B cell (primary cell): ENCODE data around the gene DHRS11. TPM values are rescaled to one million over a fixed set of nuclear protein-coding genes. Genes with fewer than 3 reads are reported as not detected.

Experiments
- ATAC-seq: fragments of 200-7000 bp; cut with Tn5 transposase; one replicate; pipeline ENCODE4 v1.10.0; 2021; ENCODE audit warnings: low read depth, mild to moderate bottlenecking, moderate number of reproducible peaks, moderate library complexity
- CTCF ChIA-PET: fragments of 350-600 bp; sonication (Branson Sonifier 250); formaldehyde crosslinking; loops from one replicate; lab custom pipeline; 2021; ENCODE audit warnings: antibody characterized with exemption, inconsistent platforms; lab: Charles Lee
- POLR2A ChIA-PET: fragments of 350-600 bp; sonication (Branson Sonifier 250); formaldehyde crosslinking; loops from one replicate; lab custom pipeline; 2021; ENCODE audit warnings: antibody characterized with exemption; lab: Charles Lee
- DNase-seq: peaks from one replicate; pipeline ENCODE4 v3.0.0; 2013
- H2AFZ ChIP-seq: 2 replicates; pipeline ENCODE4 v1.6.1; 2012; ENCODE audit warnings: mild to moderate bottlenecking, low read depth, low read length; ENCODE audit not compliant: insufficient read depth, poor library complexity, severe bottlenecking
- H3K27ac ChIP-seq, 2 donors: 1 replicate in 1 of 2; 2 replicates in 1 of 2; pipeline ENCODE4 v1.5.1; 2012 to 2013; ENCODE audit warnings: low read length in 2 of 2, mild to moderate bottlenecking in 2 of 2, moderate library complexity in 1 of 2
- H3K27me3 ChIP-seq, 4 experiments: fragments of 200-600 bp in 1 of 4; sonication (generic) in 1 of 4; replicated peaks in 1 of 4; 1 replicate in 2 of 4; 2 replicates in 2 of 4; pipeline versions ENCODE4 v1.6.1 to v1.7.0; 2013 to 2016; ENCODE audit warnings: low read length in 3 of 4, mild to moderate bottlenecking in 2 of 4, mixed read lengths in 1 of 4, moderate library complexity in 1 of 4; ENCODE audit not compliant: insufficient read depth in 4 of 4, control insufficient read depth in 3 of 4; ENCODE audit errors: control extremely low read depth in 1 of 4
- H3K36me3 ChIP-seq, 2 experiments: replicated peaks in 1 of 2; 1 replicate in 1 of 2; 2 replicates in 1 of 2; pipeline versions ENCODE4 v1.6.1 to v1.7.1; 2013; ENCODE audit warnings: low read length in 1 of 2; ENCODE audit not compliant: insufficient read depth in 2 of 2, control insufficient read depth in 1 of 2; ENCODE audit errors: control extremely low read depth in 1 of 2, extremely low read depth in 1 of 2
- H3K4me1 ChIP-seq, 2 donors: fragments of 200-600 bp in 1 of 2; sonication (generic) in 1 of 2; 1 replicate in 1 of 2; 2 replicates in 1 of 2; pipeline versions ENCODE4 v1.5.1 to v1.6.1; 2013 to 2017; ENCODE audit warnings: low read length in 2 of 2; ENCODE audit not compliant: control insufficient read depth in 2 of 2, insufficient read depth in 2 of 2
- H3K4me2 ChIP-seq: replicated peaks from 2 replicates; pipeline ENCODE3; 2012; ENCODE audit warnings: mild to moderate bottlenecking, low read depth, low read length; ENCODE audit not compliant: poor library complexity, severe bottlenecking
- H3K4me3 ChIP-seq, 5 experiments: fragments of 200-600 bp in 1 of 5; sonication (generic) in 1 of 5; 1 replicate in 3 of 5; 2 replicates in 2 of 5; pipeline versions ENCODE4 v1.5.1 to v1.7.0; 2011 to 2016; ENCODE audit warnings: low read length in 4 of 5, mild to moderate bottlenecking in 4 of 5, low read depth in 2 of 5, control low read depth in 1 of 5, moderate library complexity in 1 of 5; ENCODE audit not compliant: insufficient read depth in 1 of 5; ENCODE audit errors: control extremely low read depth in 1 of 5, extremely low read depth in 1 of 5
- H3K79me2 ChIP-seq: fragments of 200-600 bp; sonication (generic); one replicate; pipeline ENCODE4 v1.6.0; 2016; ENCODE audit warnings: low read length; ENCODE audit not compliant: control insufficient read depth, insufficient read depth
- H3K9ac ChIP-seq: fragments of 200-600 bp; sonication (generic); 2 replicates; pipeline ENCODE4 v1.6.1; 2017; ENCODE audit warnings: mild to moderate bottlenecking, low read length, moderate library complexity
- H3K9me3 ChIP-seq, 3 donors: one replicate each; pipeline versions ENCODE4 v1.6.1 to v1.7.1; 2013; ENCODE audit warnings: low read length in 2 of 3; ENCODE audit not compliant: control insufficient read depth in 2 of 3, insufficient read depth in 1 of 3; ENCODE audit errors: control extremely low read depth in 1 of 3
- H4K20me1 ChIP-seq: 2 replicates; pipeline ENCODE4 v1.6.0; 2012; ENCODE audit warnings: mild to moderate bottlenecking, low read length; ENCODE audit not compliant: insufficient read depth, control insufficient read depth, poor library complexity, severe bottlenecking
- H3K27ac Mint-ChIP-seq: one replicate; pipeline ENCODE4 v1.8.0; 2021; ENCODE audit warnings: mixed read lengths
- H3K27me3 Mint-ChIP-seq: one replicate; pipeline ENCODE4 v1.8.0; 2021; ENCODE audit warnings: mixed read lengths
- H3K4me1 Mint-ChIP-seq: one replicate; pipeline ENCODE4 v1.8.0; 2021; ENCODE audit warnings: mixed read lengths
- H3K4me3 Mint-ChIP-seq: one replicate; pipeline ENCODE4 v1.8.0; 2021; ENCODE audit warnings: mixed read lengths
- H3K9me3 Mint-ChIP-seq: one replicate; pipeline ENCODE4 v1.8.0; 2022; ENCODE audit warnings: mixed read lengths; ENCODE audit not compliant: insufficient read depth
- EZH2 ChIP-seq: IDR thresholded peaks from 2 replicates; pipeline ENCODE4 v1.6.1; 2012; ENCODE audit warnings: borderline replicate concordance, low read depth, mild to moderate bottlenecking, moderate library complexity, low read length; ENCODE audit not compliant: insufficient read depth, poor library complexity, severe bottlenecking
- WGBS: methylation state at CpG from one replicate; pipeline ENCODE4 v1.1.5; 2013; ENCODE audit warnings: missing lambda C conversion rate; ENCODE audit not compliant: insufficient coverage; 5-methylcytosine and 5-hydroxymethylcytosine counted together
- intact Hi-C: fragments of 100-400 bp; cut with micrococcal nuclease; formaldehyde crosslinking; loops from one replicate; pipeline ENCODE4 v1.10.0; 2022
- polyA plus RNA-seq: library from polyadenylated mRNA; depleted of rRNA; stranded (reverse); fragments of >200 nt; gene quantifications from 2 replicates; pipeline ENCODE4 v1.2.3, GENCODE V29; 2012
- total RNA-seq, 2 donors: library from RNA; stranded (reverse); fragments of 120-200 nt in 1 of 2; gene quantifications; 1 replicate in 1 of 2; 2 replicates in 1 of 2; pipeline versions ENCODE4 v1.2.3 to v1.2.4, GENCODE V29; 2013 to 2022
- TF ChIP-seq, protein P1 (sequence below): fragments of 200-600 bp; IDR thresholded peaks from one replicate; pipeline ENCODE4 v1.8.0; 2022; ENCODE audit warnings: antibody characterized with exemption, mild to moderate bottlenecking

DHRS11 gene
- total and polyA plus RNA-seq, 2 donors (not counting 1 experiment from before 2014, with no cell fraction given): 4.3 to 8.2 TPM

DNA sequence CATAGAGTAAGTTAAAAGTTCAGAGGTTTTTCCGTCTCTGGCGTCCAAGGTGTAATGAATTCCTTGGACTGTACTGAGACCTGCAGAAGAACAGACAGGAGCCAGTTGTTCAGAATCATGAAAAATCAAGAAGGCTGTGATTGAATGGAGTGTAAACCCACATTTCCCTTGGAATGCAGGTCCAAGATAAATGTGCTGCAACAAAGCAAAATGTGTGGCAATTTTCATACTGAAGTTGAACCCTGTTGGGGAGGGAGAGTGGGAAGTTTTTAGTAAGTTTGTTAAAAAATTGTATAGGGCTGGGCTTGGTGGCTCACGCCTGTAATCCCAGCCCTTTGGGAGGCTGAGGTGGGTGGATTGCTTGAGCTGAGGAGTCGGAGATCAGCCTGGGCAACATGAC is 25.6 kb upstream of the DHRS11 start:
- ChIA-PET POLR2A (no interaction called here), CTCF (no interaction called here)
- intact Hi-C loops: no loop called here
- H3K27ac ChIP-seq: no peak overlapping the region
- H3K9me3 ChIP-seq: no peaks in the 10 kb centered on the region
- no peaks in the 10 kb centered on the region for H3K4me1 ChIP-seq
- peaks cover 6% of the 10 kb centered on the region for H3K4me1 Mint-ChIP-seq
- H2AFZ ChIP-seq: no peak overlapping the region
- H3K9ac ChIP-seq: no peak overlapping the region
- H3K4me2 ChIP-seq: no peak overlapping the region
- H3K79me2 ChIP-seq: peaks cover 83% of the 10 kb centered on the region
- WGBS: 94% methylated on average over 2 of the region's 4 CpGs
- DNase-seq: no peak
- peaks cover 14 to 54% of the 10 kb centered on the region in 2 experiments for H3K36me3 ChIP-seq
- no peaks in the 10 kb centered on the region for H3K27me3 Mint-ChIP-seq
- no peak overlapping the region for H3K4me3 Mint-ChIP-seq
- no peak for ATAC-seq
- H3K9me3 Mint-ChIP-seq: no peaks in the 10 kb centered on the region
- no peak overlapping the region for H3K4me3 ChIP-seq
- no peak for TF ChIP-seq EZH2
- TF ChIP-seq, protein P1, sequence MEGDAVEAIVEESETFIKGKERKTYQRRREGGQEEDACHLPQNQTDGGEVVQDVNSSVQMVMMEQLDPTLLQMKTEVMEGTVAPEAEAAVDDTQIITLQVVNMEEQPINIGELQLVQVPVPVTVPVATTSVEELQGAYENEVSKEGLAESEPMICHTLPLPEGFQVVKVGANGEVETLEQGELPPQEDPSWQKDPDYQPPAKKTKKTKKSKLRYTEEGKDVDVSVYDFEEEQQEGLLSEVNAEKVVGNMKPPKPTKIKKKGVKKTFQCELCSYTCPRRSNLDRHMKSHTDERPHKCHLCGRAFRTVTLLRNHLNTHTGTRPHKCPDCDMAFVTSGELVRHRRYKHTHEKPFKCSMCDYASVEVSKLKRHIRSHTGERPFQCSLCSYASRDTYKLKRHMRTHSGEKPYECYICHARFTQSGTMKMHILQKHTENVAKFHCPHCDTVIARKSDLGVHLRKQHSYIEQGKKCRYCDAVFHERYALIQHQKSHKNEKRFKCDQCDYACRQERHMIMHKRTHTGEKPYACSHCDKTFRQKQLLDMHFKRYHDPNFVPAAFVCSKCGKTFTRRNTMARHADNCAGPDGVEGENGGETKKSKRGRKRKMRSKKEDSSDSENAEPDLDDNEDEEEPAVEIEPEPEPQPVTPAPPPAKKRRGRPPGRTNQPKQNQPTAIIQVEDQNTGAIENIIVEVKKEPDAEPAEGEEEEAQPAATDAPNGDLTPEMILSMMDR: no peak
- H3K27ac Mint-ChIP-seq: no peak overlapping the region
- no peaks in the 10 kb centered on the region for H3K27me3 ChIP-seq
- H4K20me1 ChIP-seq: peaks cover 58% of the 10 kb centered on the region

DNA sequence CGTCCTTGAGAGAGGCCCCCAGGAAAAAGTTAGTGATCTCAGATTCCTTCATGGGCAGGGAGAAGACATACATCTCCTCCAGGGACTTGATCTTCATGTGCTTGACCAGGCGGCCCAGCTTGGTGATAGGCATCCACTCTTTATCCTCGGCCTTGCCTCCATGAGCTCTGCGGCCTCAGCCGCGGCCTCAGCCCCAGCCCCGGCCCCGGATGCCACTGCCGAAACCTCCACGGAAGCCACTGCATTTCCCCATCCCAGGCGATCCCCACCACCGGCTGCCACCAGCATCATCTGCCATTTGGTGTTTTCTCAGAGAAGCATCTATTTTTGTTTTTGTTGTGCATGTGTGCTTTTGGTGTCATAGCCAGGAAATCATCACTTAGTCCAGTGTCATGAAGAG is 16.7 kb upstream of the DHRS11 start:
- Mint-ChIP-seq H3K4me1 (no peaks in the 10 kb centered on the region), H3K27ac (no peak overlapping the region), H3K9me3 (no peaks in the 10 kb centered on the region), H3K4me3 (no peak overlapping the region), H3K27me3 (no peaks in the 10 kb centered on the region)
- H3K9me3 ChIP-seq: no peaks in the 10 kb centered on the region
- ATAC-seq (no peak), DNase-seq (no peak)
- peaks cover 2 to 59% of the 10 kb centered on the region in 2 experiments for H3K36me3 ChIP-seq
- H3K4me2 ChIP-seq: no peak overlapping the region
- H3K27ac ChIP-seq: no peak overlapping the region
- peaks cover 61% of the 10 kb centered on the region for H3K79me2 ChIP-seq
- TF ChIP-seq, protein P1: no peak
- no peak for TF ChIP-seq EZH2
- intact Hi-C loops: no loop called here
- H2AFZ ChIP-seq: no peak overlapping the region
- H3K27me3 ChIP-seq: no peaks in the 10 kb centered on the region
- POLR2A ChIA-PET: no interaction called here
- peaks cover 65% of the 10 kb centered on the region for H4K20me1 ChIP-seq
- CTCF ChIA-PET: no interaction called here
- WGBS: 98% methylated on average over 8 of the region's 12 CpGs
- no peak overlapping the region for H3K4me3 ChIP-seq
- H3K4me1 ChIP-seq: no peaks in the 10 kb centered on the region
- H3K9ac ChIP-seq: no peak overlapping the region
